ENCODE data around the gene MAPK8IP3.

The MAPK8IP3 gene

DNA sequence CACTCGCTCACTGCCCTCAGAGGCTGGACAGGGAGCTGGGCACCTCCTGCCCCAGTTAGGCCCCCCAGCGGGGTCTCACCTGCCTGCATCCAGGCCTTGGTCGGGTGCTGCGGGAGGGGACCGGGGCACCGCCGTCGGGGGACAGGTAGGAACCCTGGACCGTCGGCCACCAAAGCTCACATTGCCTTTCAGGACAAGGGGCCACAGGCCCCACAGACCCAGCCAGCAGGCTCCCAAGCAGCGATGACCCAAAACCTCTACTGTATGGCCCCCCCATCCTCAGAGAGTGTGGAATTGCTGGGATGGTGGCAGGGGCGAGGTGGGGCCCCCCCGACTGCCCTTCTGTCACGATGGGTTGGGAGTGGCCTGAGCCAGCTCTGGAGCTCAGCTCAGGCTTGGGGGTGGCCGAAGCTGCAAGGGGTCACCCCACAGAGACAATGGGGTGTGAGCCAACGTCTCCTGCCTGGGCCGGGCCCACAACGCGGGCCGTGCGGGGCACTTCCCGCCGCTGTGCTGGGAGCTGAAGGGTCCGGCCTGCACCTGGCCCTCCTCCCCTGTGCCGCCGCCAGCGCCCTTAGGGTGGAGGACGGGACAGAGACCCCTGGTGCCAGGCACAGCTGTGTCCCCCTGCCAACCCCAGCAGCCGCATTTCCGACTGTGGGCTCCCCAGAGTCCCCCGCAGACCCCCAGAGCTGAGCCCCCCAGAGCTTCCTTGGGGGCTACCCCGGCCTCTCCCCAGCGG is 87.0 kb downstream of the MAPK8IP3 start:
- H2BK120ac ChIP-seq (ENCODE audit: low read depth, low read length): no peak overlapping the region
- no peak overlapping the region for H3K14ac ChIP-seq (ENCODE audit: low read length in 2 of 2)
- peaks cover 17 to 59% of the 10 kb centered on the region in 2 experiments for H3K36me3 ChIP-seq (ENCODE audit: control insufficient read depth in 1 of 2, insufficient read depth in 2 of 2, low read depth in 1 of 2, low read length in 2 of 2)
- no peak overlapping the region for H4K91ac ChIP-seq (ENCODE audit: low read length)
- no peak for DNase-seq
- H2AK5ac ChIP-seq (ENCODE audit: low read length, severe bottlenecking): no peak overlapping the region
- no peak overlapping the region for H3K18ac ChIP-seq (ENCODE audit: low read depth in 1 of 2, low read length in 2 of 2)
- H3K79me1 ChIP-seq (replicated peaks; ENCODE audit: low read length, poor library complexity, severe bottlenecking): peaks cover 16% of the 10 kb centered on the region
- no peak overlapping the region for H2AFZ ChIP-seq (ENCODE audit: low read depth, low read length)
- H4K8ac ChIP-seq (ENCODE audit: low read length): no peak overlapping the region
- H3K27me3 ChIP-seq (ENCODE audit: control insufficient read depth in 1 of 2, insufficient read depth in 1 of 2, low read length in 2 of 2): no peaks in the 10 kb centered on the region
- no peak overlapping the region for H3K27ac ChIP-seq (ENCODE audit: low read length, poor library complexity, severe bottlenecking)
- H2BK12ac ChIP-seq (ENCODE audit: low read length in 2 of 2): no peak overlapping the region
- H3K9me3 ChIP-seq (ENCODE audit: control insufficient read depth, low read length): peaks cover 4% of the 10 kb centered on the region
- H3K4me2 ChIP-seq (ENCODE audit: low read length, poor library complexity, severe bottlenecking): no peak overlapping the region
- no peak overlapping the region for H2BK15ac ChIP-seq (ENCODE audit: low read depth, poor library complexity, severe bottlenecking)
- H3K4ac ChIP-seq (ENCODE audit: low read depth in 1 of 2, low read length in 2 of 2): no peak overlapping the region
- H3K4me1 ChIP-seq (ENCODE audit: control insufficient read depth, insufficient read depth, low read depth, low read length): peaks cover 6% of the 10 kb centered on the region
- H3K9ac ChIP-seq (ENCODE audit: low read length): no peak overlapping the region
- 95% methylated on average over 32 of the region's 33 CpGs for WGBS
- no peak overlapping the region for H2BK5ac ChIP-seq (ENCODE audit: low read depth, low read length, poor library complexity, severe bottlenecking)
- no peak overlapping the region for H3K23ac ChIP-seq (ENCODE audit: low read length in 2 of 2)
- H3K4me3 ChIP-seq (ENCODE audit: insufficient read depth in 1 of 2, low read depth in 1 of 2, low read length in 2 of 2): no peak overlapping the region

DNA sequence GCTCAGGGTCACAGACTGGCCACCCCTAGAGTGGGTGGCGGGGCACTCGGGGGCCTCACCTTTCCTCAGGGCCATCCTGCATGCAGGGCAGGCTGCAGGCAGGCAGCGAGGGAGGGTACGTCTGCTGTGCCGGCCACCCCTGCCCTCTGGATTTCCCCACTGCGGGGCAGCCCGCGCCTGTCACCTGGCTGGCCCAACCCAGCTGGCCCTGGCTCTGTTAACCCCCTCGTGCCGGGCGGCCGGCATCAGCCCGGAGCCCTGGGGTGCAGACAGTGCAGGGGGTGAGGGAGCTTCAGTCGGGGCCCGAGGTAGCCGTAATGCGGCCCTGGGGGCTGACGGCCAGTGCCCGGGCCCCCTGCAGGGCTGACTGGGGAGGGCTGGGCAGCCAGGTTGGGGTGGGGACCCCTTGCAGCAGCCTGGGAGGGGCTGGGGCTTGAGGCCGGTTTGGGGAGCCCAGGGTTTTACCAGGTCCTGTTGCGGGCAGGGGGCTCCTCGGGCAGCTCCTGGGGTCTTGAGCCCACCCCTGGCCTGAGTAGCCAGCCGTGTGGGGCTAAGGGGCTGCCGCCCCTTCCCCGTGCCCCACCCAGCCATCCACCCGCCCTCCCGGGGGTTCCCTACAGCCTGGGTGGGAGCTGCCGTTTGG is 87.7 kb downstream of the MAPK8IP3 start, which contains the start of gene IGFALS:
TSS of gene IGFALS (minus strand) at position 128 of the 643 bp plus-strand sequence. CDS start at position 75, 53 bp downstream.
- H3K18ac ChIP-seq (ENCODE audit: low read depth in 1 of 2, low read length in 2 of 2): no peak within 1 kb of the TSS
- H3K4me1 ChIP-seq (ENCODE audit: control insufficient read depth, insufficient read depth, low read depth, low read length): peaks cover 6% of the 10 kb centered on the region
- H2AK5ac ChIP-seq (ENCODE audit: low read length, severe bottlenecking): no peak within 1 kb of the TSS
- H2BK12ac ChIP-seq (ENCODE audit: low read length in 2 of 2): no peak within 1 kb of the TSS
- DNase-seq: no peak
- H2BK120ac ChIP-seq (ENCODE audit: low read depth, low read length): no peak within 1 kb of the TSS
- peaks cover 7% of the 10 kb centered on the region for H3K9me3 ChIP-seq (ENCODE audit: control insufficient read depth, low read length)
- H3K27me3 ChIP-seq (ENCODE audit: control insufficient read depth in 1 of 2, insufficient read depth in 1 of 2, low read length in 2 of 2): no peaks in the 10 kb centered on the region
- H3K4me2 ChIP-seq (ENCODE audit: low read length, poor library complexity, severe bottlenecking): no peak within 1 kb of the TSS
- H3K14ac ChIP-seq (ENCODE audit: low read length in 2 of 2): no peak within 1 kb of the TSS
- no peak within 1 kb of the TSS for H3K27ac ChIP-seq (ENCODE audit: low read length, poor library complexity, severe bottlenecking)
- no peak within 1 kb of the TSS for H2BK5ac ChIP-seq (ENCODE audit: low read depth, low read length, poor library complexity, severe bottlenecking)
- H3K36me3 ChIP-seq (ENCODE audit: control insufficient read depth in 1 of 2, insufficient read depth in 2 of 2, low read depth in 1 of 2, low read length in 2 of 2): peaks cover 10 to 52% of the 10 kb centered on the region in 2 experiments
- no peak within 1 kb of the TSS for H3K9ac ChIP-seq (ENCODE audit: low read length)
- no peak within 1 kb of the TSS for H3K4ac ChIP-seq (ENCODE audit: low read depth in 1 of 2, low read length in 2 of 2)
- WGBS: 95% methylated on average over 28 of the region's 28 CpGs
- no peak within 1 kb of the TSS for H3K23ac ChIP-seq (ENCODE audit: low read length in 2 of 2)
- H4K91ac ChIP-seq (ENCODE audit: low read length): peak within 1 kb of the TSS; percentile 39
- H2AFZ ChIP-seq (ENCODE audit: low read depth, low read length): no peak within 1 kb of the TSS
- H3K4me3 ChIP-seq (ENCODE audit: insufficient read depth in 1 of 2, low read depth in 1 of 2, low read length in 2 of 2): no peak within 1 kb of the TSS
- no peak within 1 kb of the TSS for H2BK15ac ChIP-seq (ENCODE audit: low read depth, poor library complexity, severe bottlenecking)
- peak within 1 kb of the TSS; percentile 20 for H4K8ac ChIP-seq (ENCODE audit: low read length)
- H3K79me1 ChIP-seq (replicated peaks; ENCODE audit: low read length, poor library complexity, severe bottlenecking): peaks cover 13% of the 10 kb centered on the region

DNA sequence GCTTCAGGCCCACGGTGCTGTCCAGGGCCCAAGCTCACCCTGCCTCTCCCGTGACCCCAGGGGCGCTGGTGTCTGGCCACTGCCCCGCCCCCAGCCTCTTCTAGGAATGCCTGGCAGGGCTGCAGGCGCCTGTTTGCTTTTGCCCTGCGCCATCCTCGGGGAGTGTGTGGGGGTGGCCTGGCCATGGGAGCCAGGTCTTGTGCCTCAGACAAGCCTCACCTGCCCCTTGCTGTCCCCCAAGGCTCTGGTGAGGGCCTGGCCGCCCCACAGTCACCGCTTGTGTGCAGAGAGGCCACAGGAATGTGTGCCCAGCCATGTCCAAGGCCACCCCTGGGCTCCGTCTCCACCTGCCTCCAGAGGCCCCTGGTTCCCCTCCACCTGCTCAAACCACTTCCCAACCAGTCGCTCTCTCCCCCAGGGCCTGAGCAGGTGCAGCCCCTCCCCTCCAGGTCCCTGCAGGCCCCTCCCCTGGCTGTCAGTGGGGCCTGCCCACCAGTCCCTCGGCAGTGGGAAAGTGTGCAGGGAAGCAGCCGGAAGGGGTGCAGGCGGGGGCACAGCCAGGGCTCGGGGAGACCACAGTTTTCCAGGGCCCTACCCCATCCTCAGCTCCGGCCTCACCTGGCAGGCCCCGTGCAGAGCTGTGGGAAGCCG is 88.4 kb downstream of the MAPK8IP3 start:
- DNase-seq: no peak
- peaks cover 6% of the 10 kb centered on the region for H3K4me1 ChIP-seq (ENCODE audit: control insufficient read depth, insufficient read depth, low read depth, low read length)
- H3K23ac ChIP-seq (ENCODE audit: low read length in 2 of 2): no peak overlapping the region
- H2AFZ ChIP-seq (ENCODE audit: low read depth, low read length): no peak overlapping the region
- H4K8ac ChIP-seq (ENCODE audit: low read length): no peak overlapping the region
- H2BK120ac ChIP-seq (ENCODE audit: low read depth, low read length): no peak overlapping the region
- H3K4me3 ChIP-seq (ENCODE audit: insufficient read depth in 1 of 2, low read depth in 1 of 2, low read length in 2 of 2): no peak overlapping the region
- no peak overlapping the region for H3K4me2 ChIP-seq (ENCODE audit: low read length, poor library complexity, severe bottlenecking)
- no peak overlapping the region for H2AK5ac ChIP-seq (ENCODE audit: low read length, severe bottlenecking)
- no peak overlapping the region for H3K4ac ChIP-seq (ENCODE audit: low read depth in 1 of 2, low read length in 2 of 2)
- peaks cover 6 to 45% of the 10 kb centered on the region in 2 experiments for H3K36me3 ChIP-seq (ENCODE audit: control insufficient read depth in 1 of 2, insufficient read depth in 2 of 2, low read depth in 1 of 2, low read length in 2 of 2)
- no peak overlapping the region for H2BK15ac ChIP-seq (ENCODE audit: low read depth, poor library complexity, severe bottlenecking)
- no peak overlapping the region for H3K27ac ChIP-seq (ENCODE audit: low read length, poor library complexity, severe bottlenecking)
- 77% methylated on average over 18 of the region's 18 CpGs for WGBS
- H3K79me1 ChIP-seq (replicated peaks; ENCODE audit: low read length, poor library complexity, severe bottlenecking): peaks cover 12% of the 10 kb centered on the region
- peaks cover 7% of the 10 kb centered on the region for H3K9me3 ChIP-seq (ENCODE audit: control insufficient read depth, low read length)
- no peak overlapping the region for H3K18ac ChIP-seq (ENCODE audit: low read depth in 1 of 2, low read length in 2 of 2)
- H2BK12ac ChIP-seq (ENCODE audit: low read length in 2 of 2): no peak overlapping the region
- no peaks in the 10 kb centered on the region for H3K27me3 ChIP-seq (ENCODE audit: control insufficient read depth in 1 of 2, insufficient read depth in 1 of 2, low read length in 2 of 2)
- no peak overlapping the region for H3K14ac ChIP-seq (ENCODE audit: low read length in 2 of 2)
- no peak overlapping the region for H3K9ac ChIP-seq (ENCODE audit: low read length)
- H4K91ac ChIP-seq (ENCODE audit: low read length): peak overlapping the region; percentile 39
- no peak overlapping the region for H2BK5ac ChIP-seq (ENCODE audit: low read depth, low read length, poor library complexity, severe bottlenecking)

All from mesenchymal stem cell (in vitro differentiated cells and primary cell).